Measurements from ENCODE around the gene ZNF385B. TPM values are rescaled to one million over a fixed set of nuclear protein-coding genes. Genes with fewer than 3 reads are reported as not detected.

ZNF385B gene
- total and polyA plus RNA-seq, 12 donors: 2.0 to 15.3 (median 8.4) TPM

- Histone ChIP-seq H3K36me3 (replicated peaks in 1 of 2) (no peaks in the 10 kb centered on the region), H3K9me3 (replicated peaks in 1 of 3) (no peaks in the 10 kb centered on the region), H3K4me1 (replicated peaks in 1 of 2) (no peaks in the 10 kb centered on the region), H3K27ac (no peak overlapping the region), H3K4me3 (no peak overlapping the region), H3K27me3 (no peaks in the 10 kb centered on the region)
- DNase-seq: no peak
- intact Hi-C loops (cut with DNase I): no loop called here
- no peak for TF ChIP-seq POLR2A (IDR thresholded peaks at IDR 0.05)
- no peak for TF ChIP-seq CTCF (IDR thresholded peaks at IDR 0.05)
- 67 to 71% (median 70%) methylated on average over 2 of the region's 2 CpGs for WGBS, 4 donors
Observed at GRCh38 chr2:179488563-179488962, 372.8 kb downstream of the ZNF385B start.

- Histone ChIP-seq H3K27ac (no peak overlapping the region), H3K4me3 (no peak overlapping the region), H3K4me1 (replicated peaks in 1 of 2) (no peaks in the 10 kb centered on the region), H3K36me3 (replicated peaks in 1 of 2) (no peaks in the 10 kb centered on the region), H3K9me3 (replicated peaks in 1 of 3) (no peaks in the 10 kb centered on the region), H3K27me3 (no peaks in the 10 kb centered on the region)
- 52 to 71% (median 63%) methylated on average over 5 of the region's 5 CpGs for WGBS, 4 donors
- intact Hi-C loops (cut with DNase I): no loop called here
- no peak for TF ChIP-seq CTCF (IDR thresholded peaks at IDR 0.05)
- TF ChIP-seq POLR2A (IDR thresholded peaks at IDR 0.05): no peak
- no peak for DNase-seq
Observed at GRCh38 chr2:179487010-179487731, 374.2 kb downstream of the ZNF385B start.

GRCh38 chr2:179483131-179483530 lies 378.3 kb downstream of the ZNF385B start:
- Histone ChIP-seq H3K27ac (no peak overlapping the region), H3K9me3 (replicated peaks in 1 of 3) (no peaks in the 10 kb centered on the region), H3K4me3 (no peak overlapping the region), H3K27me3 (no peaks in the 10 kb centered on the region), H3K36me3 (replicated peaks in 1 of 2) (no peaks in the 10 kb centered on the region), H3K4me1 (replicated peaks in 1 of 2) (no peaks in the 10 kb centered on the region)
- 60 to 80% (median 77%) methylated on average over 6 of the region's 6 CpGs for WGBS, 4 donors
- intact Hi-C loops (cut with DNase I): no loop called here
- TF ChIP-seq CTCF (IDR thresholded peaks at IDR 0.05): no peak
- TF ChIP-seq POLR2A (IDR thresholded peaks at IDR 0.05): no peak
- DNase-seq: no peak

- WGBS, 4 donors: 77 to 84% (median 80%) methylated on average over 3 of the region's 3 CpGs
- no peaks in the 10 kb centered on the region for H3K4me1 ChIP-seq (replicated peaks in 1 of 2)
- no peaks in the 10 kb centered on the region for H3K27me3 ChIP-seq
- intact Hi-C loops (cut with DNase I): no loop called here
- H3K36me3 ChIP-seq (replicated peaks in 1 of 2): no peaks in the 10 kb centered on the region
- no peak overlapping the region for H3K4me3 ChIP-seq
- no peaks in the 10 kb centered on the region for H3K9me3 ChIP-seq (replicated peaks in 1 of 3)
- TF ChIP-seq POLR2A (IDR thresholded peaks at IDR 0.05) (no peak), CTCF (IDR thresholded peaks at IDR 0.05) (no peak)
- no peak for DNase-seq
- no peak overlapping the region for H3K27ac ChIP-seq
Observed at GRCh38 chr2:179479947-179480346, 381.5 kb downstream of the ZNF385B start.

Measured in adrenal gland (tissue), 12 donors.